ENCODE results near the gene SGMS2.

The SGMS2 gene

GRCh38 chr4:107824350-107825071 lies at the start of gene SGMS2:
Gene SGMS2 (plus strand): TSS chr4:107824932. CDS start chr4:107895554, 70,622 bp downstream.
- DNase-seq = peak; percentile 77
- peak; percentile 96 for ATAC-seq

GRCh38 chr4:107777890-107778289 lies 46.8 kb upstream of the SGMS2 start:
- no peak for ATAC-seq
- DNase-seq = no peak

GRCh38 chr4:107778784-107779530 lies 45.8 kb upstream of the SGMS2 start:
- ATAC-seq (no peak), DNase-seq (no peak)

- ATAC-seq (no peak), DNase-seq (no peak)
Measured at GRCh38 chr4:107780665-107781064, 44.1 kb upstream of the SGMS2 start.

GRCh38 chr4:107791902-107792301 lies 32.8 kb upstream of the SGMS2 start:
- no peak for ATAC-seq
- DNase-seq = no peak

- no peak for DNase-seq
- ATAC-seq = no peak
Measured at GRCh38 chr4:107792711-107793110, 32.0 kb upstream of the SGMS2 start.

- ATAC-seq (no peak), DNase-seq (no peak)
Measured at GRCh38 chr4:107793996-107794395, 30.7 kb upstream of the SGMS2 start.

- ATAC-seq (no peak), DNase-seq (no peak)
Measured at GRCh38 chr4:107799669-107800450, 24.9 kb upstream of the SGMS2 start.

GRCh38 chr4:107800706-107801105 lies 24.0 kb upstream of the SGMS2 start:
- ATAC-seq = no peak
- DNase-seq = no peak

- ATAC-seq (no peak), DNase-seq (no peak)
Measured at GRCh38 chr4:107801766-107802211, 22.9 kb upstream of the SGMS2 start.

GRCh38 chr4:107804956-107805355 lies 19.8 kb upstream of the SGMS2 start:
- ATAC-seq (no peak), DNase-seq (no peak)

- no peak for ATAC-seq
- no peak for DNase-seq
Measured at GRCh38 chr4:107806196-107806595, 18.5 kb upstream of the SGMS2 start.

GRCh38 chr4:107808572-107808971 lies 16.2 kb upstream of the SGMS2 start:
- DNase-seq = no peak
- no peak for ATAC-seq

GRCh38 chr4:107809210-107809609 lies 15.5 kb upstream of the SGMS2 start:
- DNase-seq = no peak
- no peak for ATAC-seq

- DNase-seq (no peak), ATAC-seq (no peak)
Measured at GRCh38 chr4:107814758-107815157, 10.0 kb upstream of the SGMS2 start.

GRCh38 chr4:107815158-107815557 lies 9.6 kb upstream of the SGMS2 start:
- no peak for ATAC-seq
- no peak for DNase-seq

GRCh38 chr4:107818301-107818910 lies 6.3 kb upstream of the SGMS2 start:
- ATAC-seq = peak; percentile 59
- DNase-seq = no peak

GRCh38 chr4:107823870-107824349 lies 822 bp upstream of the SGMS2 start:
- ATAC-seq (no peak), DNase-seq (no peak)

- ATAC-seq = peak; percentile 24
- no peak for DNase-seq
Measured at GRCh38 chr4:107825072-107825824, 516 bp downstream of the SGMS2 start.

- DNase-seq = no peak
Measured at GRCh38 chr4:107826421-107826980, 1.8 kb downstream of the SGMS2 start.

More at GRCh38 chr4:107826421-107826980, 1.8 kb downstream of the SGMS2 start:
- no peak for ATAC-seq

All from stimulated activated naive CD8-positive, alpha-beta T cell treated with anti-CD3 and anti-CD28 coated beads, Interleukin-15, Interleukin-2, amounts not matched to agents 100 U/mL and 50 U/mL, for 24 hours (primary cell).